GM12874 (cell line): ENCODE data around the gene CCDC175.
A peak's percentile ranks its signal among the peaks of the same experiment; 100 is the strongest.

Experiments used
- CTCF ChIP-seq: IDR thresholded peaks from 2 replicates; pipeline ENCODE4 v1.5.1; 2011; ENCODE audit warnings: low read depth, mild to moderate bottlenecking, control low read depth, low read length, moderate library complexity; ENCODE audit not compliant: insufficient read depth

CCDC175 gene

GRCh38 chr14:59576332-59577294, at the start of gene CCDC175:
CCDC175 (minus strand) TSS chr14:59576812; CDS start chr14:59576775, 37 bp downstream.
- peak; percentile 90 for TF ChIP-seq CTCF

- TF ChIP-seq CTCF, result no peak
Measured at GRCh38 chr14:59622631-59623030, 46.0 kb upstream of the CCDC175 start.

- TF ChIP-seq CTCF, result no peak
Measured at GRCh38 chr14:59619061-59619460, 42.4 kb upstream of the CCDC175 start.

GRCh38 chr14:59601056-59601455, 24.4 kb upstream of the CCDC175 start:
- TF ChIP-seq CTCF, result no peak

GRCh38 chr14:59600211-59600945, 23.8 kb upstream of the CCDC175 start:
- TF ChIP-seq CTCF, result no peak

GRCh38 chr14:59595071-59595470, 18.5 kb upstream of the CCDC175 start:
- TF ChIP-seq CTCF, result no peak

- TF ChIP-seq CTCF, result no peak
Measured at GRCh38 chr14:59591641-59592370, 15.2 kb upstream of the CCDC175 start.
